DMS 273 (cell line): ENCODE measurements around the gene CTNNA2.

Source experiments
- DNase-seq: peaks from one replicate; lab custom pipeline; 2025; ENCODE audit not compliant: unreplicated experiment; lab: John Stamatoyannopoulos, UW

Gene CTNNA2

DNA sequence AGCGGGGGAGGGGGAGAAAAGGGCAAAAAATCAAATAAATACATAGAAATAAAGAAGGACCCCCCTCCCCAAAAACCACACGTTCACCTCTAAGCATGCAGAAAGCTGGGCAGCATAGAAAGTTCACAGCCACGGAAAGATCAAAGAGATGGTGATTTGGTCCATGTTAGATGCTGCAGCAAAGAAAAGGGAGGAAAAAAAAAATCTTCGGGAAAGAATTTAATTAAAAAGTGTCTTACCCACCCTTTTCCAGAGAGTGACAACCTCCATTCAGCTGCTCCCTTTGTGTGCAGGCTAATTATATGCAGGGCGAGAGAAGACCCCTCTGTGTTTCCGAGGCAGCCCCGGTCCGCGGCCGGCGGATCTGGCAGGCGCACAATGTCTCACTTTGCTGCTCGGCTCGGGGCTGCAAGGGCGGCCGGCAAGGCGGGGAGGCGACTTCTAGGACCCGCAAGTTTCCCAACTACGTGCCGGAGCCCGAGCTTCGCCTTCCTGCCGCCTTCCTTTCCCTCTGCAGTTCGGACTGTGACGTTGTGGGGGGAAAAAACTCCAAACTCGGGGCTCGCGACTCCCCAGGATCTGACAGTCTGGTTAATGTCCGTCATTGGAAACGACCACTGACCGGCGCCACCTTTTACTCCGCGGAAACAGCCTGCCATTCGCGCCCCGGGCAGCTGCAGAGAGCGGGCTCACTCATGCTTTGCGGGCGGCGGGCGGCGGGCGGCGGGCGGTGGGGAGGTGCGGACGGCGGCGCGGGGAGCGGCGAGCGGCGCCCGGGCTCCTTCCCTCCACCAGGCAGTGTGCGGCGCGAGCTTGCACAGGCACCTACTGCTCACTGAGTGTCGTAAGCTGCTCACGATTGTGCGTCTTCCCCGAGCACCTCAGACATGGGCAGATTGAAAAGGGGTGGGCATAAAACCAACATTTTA, 791.3 kb downstream of the CTNNA2 start, which contains the start of gene LRRTM1:
Gene LRRTM1 (minus strand): TSS at position 844 of the 929 bp plus-strand sequence. CDS start 933 bp downstream, outside the sequence.
- DNase-seq, result peak; percentile 55

- DNase-seq, result no peak
Measured at GRCh38 chr2:80311304-80311703, 798.5 kb downstream of the CTNNA2 start.

DNA sequence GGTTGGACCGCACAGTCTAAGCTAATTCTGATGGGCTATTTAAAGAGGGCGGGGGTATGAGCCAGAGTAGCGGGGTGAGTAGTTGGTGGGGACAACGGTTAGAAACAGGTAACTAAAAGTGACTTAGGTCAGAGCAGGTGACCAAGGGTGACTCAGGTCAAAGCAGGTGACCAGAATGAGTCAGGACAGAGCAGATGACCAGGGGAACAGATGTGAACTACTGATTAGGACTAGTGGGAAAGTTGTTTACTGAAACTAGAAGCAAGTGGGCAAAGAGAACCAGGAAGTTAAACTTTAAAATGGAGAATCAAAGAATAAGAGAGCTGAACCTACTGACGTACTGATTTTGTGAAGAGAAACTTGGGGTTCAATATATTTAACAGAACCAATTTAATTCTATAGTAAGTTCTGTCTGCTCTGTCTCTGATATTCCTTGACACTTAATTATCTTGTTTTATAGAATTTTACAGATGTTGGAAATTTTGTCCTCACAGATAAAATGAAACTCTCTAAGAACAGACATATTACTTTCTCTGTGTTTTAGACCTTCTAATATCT, 799.5 kb downstream of the CTNNA2 start:
- DNase-seq, result no peak

DNA sequence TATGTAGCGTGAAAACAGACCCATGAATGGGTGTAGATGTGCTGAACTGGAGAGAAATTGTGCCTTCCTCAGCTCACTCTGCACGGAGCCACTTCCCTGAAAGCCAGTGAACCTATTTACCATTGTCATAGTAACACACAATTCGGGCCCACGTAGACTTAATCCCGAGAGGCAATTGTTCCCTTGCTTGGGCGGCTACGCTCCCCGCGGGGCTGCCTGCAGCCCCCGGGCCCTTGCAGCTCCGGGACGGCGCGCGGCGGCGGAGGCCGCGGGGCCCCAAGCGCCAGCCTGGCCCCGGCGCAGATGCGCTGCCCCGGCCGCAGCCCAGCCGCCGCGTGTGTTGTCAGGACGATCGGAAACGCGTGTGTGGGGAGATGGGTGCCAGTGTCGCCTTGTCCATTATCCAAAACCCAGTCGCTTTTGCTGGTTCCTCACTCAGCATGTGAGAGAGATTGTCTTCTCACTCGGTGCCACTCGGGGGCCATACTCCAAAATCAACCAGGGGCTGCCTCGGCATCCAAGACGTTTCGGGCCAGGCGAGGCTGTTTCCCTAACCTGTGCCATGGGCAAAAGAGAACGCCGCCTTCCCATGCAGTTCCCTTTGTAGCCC, 809.6 kb downstream of the CTNNA2 start:
- DNase-seq, result no peak

DNA sequence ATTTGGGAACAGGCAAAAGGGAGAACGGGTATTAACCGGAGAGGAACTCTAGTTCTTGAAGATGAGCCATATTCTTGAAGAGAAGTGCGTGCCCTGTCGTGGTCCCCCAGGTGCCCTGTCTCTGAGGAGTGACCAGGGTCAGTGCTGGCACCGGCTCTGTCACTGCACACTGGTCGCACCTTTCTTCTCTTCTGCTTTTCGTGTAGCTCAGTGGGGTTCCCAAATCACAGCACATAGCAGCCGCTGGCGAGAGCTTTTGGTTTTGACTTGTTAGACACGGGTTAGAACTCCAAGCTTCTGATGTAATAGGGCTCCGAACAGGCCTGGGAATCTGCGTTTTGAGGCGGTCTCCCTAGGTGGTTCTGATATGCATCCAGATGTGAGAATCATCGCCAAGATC, 810.1 kb downstream of the CTNNA2 start:
- no peak for DNase-seq

DNA sequence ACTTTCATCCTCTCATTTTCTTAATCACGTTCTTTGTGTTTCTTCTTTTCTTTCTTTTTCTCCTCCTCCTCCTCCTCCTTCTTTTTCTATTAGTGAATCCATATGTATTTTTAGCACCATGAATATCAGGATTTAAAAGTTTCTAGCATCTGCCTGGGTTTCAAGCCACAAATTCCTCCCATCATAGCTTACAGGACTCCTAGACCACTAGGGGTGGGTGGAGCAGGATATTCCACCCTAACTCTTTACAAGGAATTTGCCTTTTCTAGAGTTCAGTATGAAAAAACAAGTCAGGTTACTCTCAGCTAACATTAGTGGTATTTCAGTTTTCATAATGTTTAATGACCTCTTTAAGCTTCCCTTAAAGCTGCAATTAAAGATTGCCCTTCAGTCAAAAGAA, 810.8 kb downstream of the CTNNA2 start:
- no peak for DNase-seq

DNA sequence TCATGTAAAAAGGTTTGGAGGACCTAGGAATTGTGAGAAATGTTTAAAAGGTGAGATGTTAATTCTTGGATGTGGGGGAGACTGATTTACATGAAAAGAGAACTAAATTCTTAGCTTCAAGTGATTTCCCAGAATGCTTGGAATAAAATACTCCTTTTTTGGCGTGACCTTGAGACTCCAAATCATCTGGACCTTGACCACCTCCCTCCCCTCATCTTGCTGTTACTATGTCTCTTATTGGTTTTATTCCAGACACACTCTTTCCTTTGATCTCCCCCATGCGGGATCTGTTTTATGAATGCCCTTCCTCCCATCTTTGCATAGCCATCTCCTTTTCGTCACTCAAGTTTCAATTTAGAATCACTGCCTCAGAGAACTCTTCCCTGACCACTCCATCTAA, 811.7 kb downstream of the CTNNA2 start:
- no peak for DNase-seq

GRCh38 chr2:80326214-80326613, 813.4 kb downstream of the CTNNA2 start:
- DNase-seq, result peak; percentile 55

- DNase-seq, result no peak
Measured at GRCh38 chr2:80326861-80327260, 814.0 kb downstream of the CTNNA2 start.

DNA sequence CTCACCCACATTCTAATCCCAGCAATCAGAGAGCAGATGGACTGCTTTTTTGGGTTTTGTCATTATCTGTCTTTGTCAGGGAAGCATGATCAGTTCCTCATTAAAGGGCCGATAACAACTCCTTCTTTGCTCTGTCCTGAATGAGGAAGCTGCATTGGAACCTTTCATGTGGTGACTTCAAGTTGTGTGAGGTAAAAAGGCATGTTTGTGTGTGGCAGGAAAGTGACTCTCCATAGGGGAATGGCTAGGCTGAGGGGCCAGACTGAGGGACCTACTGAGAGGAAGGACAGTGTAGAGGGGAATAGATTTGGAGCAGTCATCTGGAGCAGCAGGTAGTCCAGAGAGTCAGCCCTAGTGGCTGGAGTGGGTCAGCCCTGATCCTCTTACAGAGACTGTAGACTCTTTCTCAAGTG, 815.3 kb downstream of the CTNNA2 start:
- no peak for DNase-seq

GRCh38 chr2:80329491-80329890, 816.6 kb downstream of the CTNNA2 start:
- DNase-seq, result no peak

GRCh38 chr2:80330527-80331450, 817.9 kb downstream of the CTNNA2 start:
- DNase-seq, result no peak

GRCh38 chr2:80333886-80334285, 821.0 kb downstream of the CTNNA2 start:
- DNase-seq, result no peak

- no peak for DNase-seq
Measured at GRCh38 chr2:80335411-80335810, 822.6 kb downstream of the CTNNA2 start.

- no peak for DNase-seq
Measured at GRCh38 chr2:80338794-80339193, 825.9 kb downstream of the CTNNA2 start.

- no peak for DNase-seq
Measured at GRCh38 chr2:80340022-80340421, 827.2 kb downstream of the CTNNA2 start.

DNA sequence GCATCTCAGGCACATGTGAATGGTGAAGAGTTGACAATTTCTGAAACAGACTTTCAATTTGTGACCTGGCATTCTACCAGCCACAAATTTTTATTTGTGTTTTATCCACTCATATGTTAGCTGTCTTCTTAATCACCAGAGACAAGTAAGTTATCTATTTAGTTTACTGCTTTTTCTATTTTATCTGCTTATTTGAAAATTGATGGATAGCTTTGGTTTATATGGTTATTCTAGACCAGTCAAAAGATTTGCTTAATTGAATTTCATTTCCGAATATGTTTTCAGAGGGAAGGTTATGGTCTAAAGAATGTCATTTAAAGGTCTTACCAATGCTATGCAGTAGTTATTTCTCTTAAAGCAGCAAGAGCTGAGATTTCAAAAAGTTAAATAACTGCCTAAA, 835.2 kb downstream of the CTNNA2 start:
- no peak for DNase-seq

GRCh38 chr2:80348953-80349352, 836.1 kb downstream of the CTNNA2 start:
- DNase-seq, result no peak

DNA sequence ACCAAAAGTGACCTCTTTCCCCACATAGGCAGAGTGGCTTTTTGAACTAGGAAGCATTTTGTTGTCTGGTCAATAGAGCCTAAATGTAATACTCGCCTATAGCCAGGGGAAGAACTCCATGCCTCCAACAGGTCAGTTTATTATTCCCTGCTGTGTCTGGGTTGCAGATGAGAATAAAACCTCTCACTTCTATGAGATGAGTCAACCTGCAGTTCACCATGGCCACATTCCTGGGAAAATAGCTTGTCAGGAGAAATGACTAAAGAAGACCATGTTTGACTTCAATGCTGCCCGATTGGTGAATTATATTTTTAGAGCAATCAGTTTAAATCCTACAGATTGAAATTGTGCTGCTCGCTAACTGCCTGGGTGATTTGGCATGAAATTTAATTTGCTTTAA, 838.4 kb downstream of the CTNNA2 start:
- DNase-seq, result no peak

GRCh38 chr2:80354858-80355257, 842.0 kb downstream of the CTNNA2 start:
- DNase-seq, result no peak

- DNase-seq, result peak; percentile 41
Measured at GRCh38 chr2:80361904-80362303, 849.1 kb downstream of the CTNNA2 start.
